Measurements from ENCODE around the gene TCF4.

DNA sequence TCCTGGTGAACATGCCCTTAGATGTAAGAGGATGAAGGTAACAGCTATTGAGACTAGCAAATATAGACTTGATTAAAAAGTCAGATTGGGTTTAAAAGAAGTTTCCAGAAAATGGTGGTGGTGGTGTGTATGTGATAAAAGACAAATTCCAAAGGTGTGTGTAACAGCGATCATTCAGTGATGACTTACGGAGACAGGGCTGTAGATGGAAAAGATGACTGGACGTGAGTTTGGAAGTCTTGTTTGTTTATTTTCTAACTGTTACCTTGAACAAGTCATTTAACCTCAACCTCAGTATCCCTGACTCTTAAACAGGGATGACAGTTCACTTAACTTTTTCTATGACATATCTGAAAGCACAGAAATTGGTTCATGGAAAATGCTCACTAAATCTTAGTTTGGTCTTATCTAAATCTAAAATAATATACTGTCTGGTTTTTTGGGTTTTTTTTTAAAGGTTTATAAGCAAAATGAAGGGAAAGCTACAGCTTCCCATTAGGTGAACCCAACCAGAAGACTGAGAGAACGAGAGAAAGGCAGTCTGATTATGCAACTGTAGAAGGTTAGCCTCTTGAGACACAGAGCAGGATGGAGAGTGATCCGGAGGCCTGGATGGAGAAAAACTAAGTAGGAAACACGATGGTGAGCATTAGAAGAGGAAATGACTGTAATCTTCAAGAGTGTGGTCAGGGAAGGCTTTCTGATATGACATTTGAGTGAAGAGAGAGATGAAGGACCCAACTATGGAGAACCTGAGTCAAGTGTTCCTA, 71.9 kb downstream of the TCF4 start:
- TF ChIP-seq TAF1 (conservative IDR thresholded peaks at IDR 0.05), result no peak
- TF ChIP-seq, protein P1, sequence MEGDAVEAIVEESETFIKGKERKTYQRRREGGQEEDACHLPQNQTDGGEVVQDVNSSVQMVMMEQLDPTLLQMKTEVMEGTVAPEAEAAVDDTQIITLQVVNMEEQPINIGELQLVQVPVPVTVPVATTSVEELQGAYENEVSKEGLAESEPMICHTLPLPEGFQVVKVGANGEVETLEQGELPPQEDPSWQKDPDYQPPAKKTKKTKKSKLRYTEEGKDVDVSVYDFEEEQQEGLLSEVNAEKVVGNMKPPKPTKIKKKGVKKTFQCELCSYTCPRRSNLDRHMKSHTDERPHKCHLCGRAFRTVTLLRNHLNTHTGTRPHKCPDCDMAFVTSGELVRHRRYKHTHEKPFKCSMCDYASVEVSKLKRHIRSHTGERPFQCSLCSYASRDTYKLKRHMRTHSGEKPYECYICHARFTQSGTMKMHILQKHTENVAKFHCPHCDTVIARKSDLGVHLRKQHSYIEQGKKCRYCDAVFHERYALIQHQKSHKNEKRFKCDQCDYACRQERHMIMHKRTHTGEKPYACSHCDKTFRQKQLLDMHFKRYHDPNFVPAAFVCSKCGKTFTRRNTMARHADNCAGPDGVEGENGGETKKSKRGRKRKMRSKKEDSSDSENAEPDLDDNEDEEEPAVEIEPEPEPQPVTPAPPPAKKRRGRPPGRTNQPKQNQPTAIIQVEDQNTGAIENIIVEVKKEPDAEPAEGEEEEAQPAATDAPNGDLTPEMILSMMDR (IDR thresholded peaks at IDR 0.05; ENCODE audit: low read depth, low read length, missing input control), result no peak
